Mesodermal cell (in vitro differentiated cells): ENCODE results near the gene GZF1.

Experiments used
- H3K27ac ChIP-seq: 2 replicates; pipeline ENCODE4 v1.7.0; 2013; ENCODE audit warnings: mild to moderate bottlenecking, low read depth, low read length, moderate library complexity; ENCODE audit not compliant: severe bottlenecking
- H3K36me3 ChIP-seq: 2 replicates; pipeline ENCODE4 v1.7.1; 2013; ENCODE audit warnings: mild to moderate bottlenecking, low read length, moderate library complexity; ENCODE audit not compliant: control insufficient read depth, insufficient read depth
- H3K4me1 ChIP-seq: one replicate; pipeline ENCODE4 v1.7.1; 2013; ENCODE audit warnings: mild to moderate bottlenecking, low read length; ENCODE audit not compliant: insufficient read depth, control insufficient read depth, poor library complexity, severe bottlenecking
- H3K4me3 ChIP-seq: 2 replicates; pipeline ENCODE4 v1.7.0; 2013; ENCODE audit warnings: low read length, control low read depth, mild to moderate bottlenecking; ENCODE audit not compliant: insufficient read depth, poor library complexity, severe bottlenecking; ENCODE audit errors: extremely low read depth
- H3K9me3 ChIP-seq: 2 replicates; pipeline ENCODE4 v1.7.1; 2013; ENCODE audit warnings: mild to moderate bottlenecking, low read length, moderate library complexity; ENCODE audit not compliant: control insufficient read depth
- WGBS, 2 experiments: methylation state at CpG; one replicate each; pipeline ENCODE4 v1.1.5; 2013; ENCODE audit warnings: missing lambda C conversion rate in 2 of 2; ENCODE audit not compliant: insufficient coverage in 2 of 2; 5-methylcytosine and 5-hydroxymethylcytosine counted together

The GZF1 gene

DNA sequence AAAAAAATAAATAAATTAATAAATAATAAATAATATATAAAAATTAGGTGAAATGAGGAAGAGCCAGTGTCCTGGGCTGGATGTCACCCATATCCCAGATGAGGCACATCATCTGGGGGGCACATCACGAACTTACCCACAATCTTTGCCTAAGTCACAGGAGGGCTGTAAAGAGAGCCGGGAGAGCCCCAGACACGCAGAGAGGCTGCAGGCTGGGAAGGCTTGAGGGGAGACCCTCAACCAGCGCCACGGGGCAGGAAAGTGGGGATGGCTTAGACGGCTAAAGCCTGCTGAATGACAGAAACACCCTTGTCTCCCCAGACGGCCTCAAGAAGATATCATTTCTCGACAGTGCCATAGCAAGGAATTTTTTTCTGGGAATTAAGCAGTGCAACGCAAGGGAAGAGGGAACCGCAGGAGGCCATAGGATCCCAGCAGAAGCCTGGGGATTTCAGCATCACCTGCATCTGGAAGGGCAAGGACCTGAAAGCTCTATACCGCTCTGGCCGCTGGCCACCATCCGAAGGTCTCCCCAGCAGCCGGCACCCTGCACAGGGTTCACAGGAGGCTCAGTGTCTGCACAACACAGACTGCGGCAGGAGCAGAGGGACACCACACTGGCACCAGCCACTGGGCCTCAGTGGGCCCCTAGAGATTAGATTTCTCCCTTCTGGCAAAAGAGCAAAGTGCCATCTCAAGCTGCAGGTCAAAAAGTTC, 34.2 kb upstream of the GZF1 start:
- Histone ChIP-seq H3K9me3 (no peaks in the 10 kb centered on the region), H3K36me3 (no peaks in the 10 kb centered on the region), H3K27ac (no peak overlapping the region), H3K4me1 (peaks cover 7% of the 10 kb centered on the region), H3K4me3 (no peak overlapping the region)
- 91 to 96% methylated on average over 13 to 15 of the region's 15 CpGs for WGBS, 2 experiments

DNA sequence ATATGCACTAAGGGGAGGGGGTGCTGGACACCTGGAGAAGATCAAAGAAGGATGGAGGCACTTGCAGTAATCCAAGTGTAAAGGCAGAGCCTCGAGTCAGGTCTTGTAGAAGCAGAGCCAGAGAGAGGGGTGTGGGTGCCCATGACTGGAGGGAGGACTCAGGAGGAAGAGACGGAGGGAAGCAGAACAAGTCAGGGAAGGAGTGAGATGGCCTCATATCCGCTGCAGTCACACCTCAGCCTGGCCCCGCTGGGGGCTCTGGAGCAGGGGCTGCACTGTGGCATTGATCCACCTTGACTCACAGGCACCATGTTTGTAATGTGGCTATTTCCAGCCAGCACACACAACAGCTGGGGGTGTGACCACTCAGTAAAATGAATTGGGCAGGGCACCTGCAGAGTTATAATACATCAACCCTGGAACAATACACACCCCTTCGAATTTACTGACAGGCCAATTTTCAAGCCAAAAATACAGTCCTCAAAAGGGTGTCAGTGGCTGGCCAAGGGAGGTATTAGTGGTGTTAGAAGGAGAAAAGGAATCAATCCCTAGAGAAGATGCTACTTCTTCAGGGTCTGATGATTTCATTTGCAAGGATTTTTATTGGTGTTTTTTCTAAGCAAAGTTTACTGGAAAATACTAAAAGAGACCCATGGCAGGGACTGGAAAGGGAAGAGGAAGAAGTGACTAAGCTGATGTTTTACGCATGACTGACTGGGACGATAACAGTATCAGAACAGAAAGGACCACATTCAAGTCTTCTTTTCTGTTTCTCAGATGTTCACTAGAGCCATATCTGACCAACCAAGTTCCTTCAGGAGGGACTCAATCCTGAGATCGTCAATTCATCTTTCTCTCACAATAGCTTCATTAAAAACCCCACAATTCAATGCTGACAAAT, 30.3 kb upstream of the GZF1 start:
- Histone ChIP-seq H3K27ac (no peak overlapping the region), H3K4me1 (peaks cover 7% of the 10 kb centered on the region), H3K4me3 (no peak overlapping the region), H3K9me3 (no peaks in the 10 kb centered on the region), H3K36me3 (no peaks in the 10 kb centered on the region)
- WGBS, 2 experiments, result 84 to 93% methylated on average over 6 to 7 of the region's 8 CpGs

DNA sequence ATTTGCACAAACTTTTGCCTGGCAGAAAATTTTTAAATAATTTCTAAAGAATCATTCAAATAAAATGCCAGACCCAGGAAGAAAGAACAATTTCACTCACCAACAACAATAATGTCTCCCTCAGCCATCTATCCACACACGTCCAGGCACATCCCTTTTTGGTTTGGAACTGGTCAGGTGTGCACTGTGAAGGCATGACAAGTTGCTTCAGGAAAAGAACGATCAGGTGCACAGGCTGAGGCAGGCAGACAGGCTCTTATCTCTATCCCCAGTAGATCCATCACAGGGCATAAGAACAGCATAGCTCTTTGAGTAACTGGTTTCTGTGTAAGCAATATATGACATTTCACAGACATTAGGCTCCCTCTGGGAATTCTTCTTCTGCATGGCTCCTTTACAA, 29.5 kb upstream of the GZF1 start:
- WGBS, 2 experiments, result 90 to 100% methylated on average over 1 to 2 of the region's 2 CpGs
- no peaks in the 10 kb centered on the region for H3K9me3 ChIP-seq

DNA sequence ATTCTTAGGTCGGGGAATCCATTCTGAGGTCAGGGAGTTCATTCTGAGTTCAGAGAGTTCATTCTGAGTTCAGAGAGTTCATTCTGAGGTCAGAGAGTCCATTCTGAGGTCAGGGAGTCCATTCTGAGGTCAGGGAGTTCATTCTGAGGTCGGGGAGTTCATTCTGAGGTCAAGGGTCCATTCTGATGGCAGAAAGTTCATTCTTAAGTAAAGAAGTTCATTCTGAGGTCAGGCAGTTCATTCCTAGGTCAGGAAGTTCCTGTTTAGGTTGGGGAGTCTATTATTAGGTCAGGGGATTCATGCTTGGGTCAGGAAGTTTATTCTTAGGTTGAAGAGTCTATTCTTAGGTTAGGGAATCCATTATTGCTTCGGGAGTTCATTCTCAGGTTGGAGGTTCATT, 27.9 kb upstream of the GZF1 start:
- 70 to 77% methylated on average over 3 of the region's 3 CpGs for WGBS, 2 experiments
- Histone ChIP-seq H3K9me3 (no peaks in the 10 kb centered on the region), H3K4me1 (peaks cover 7% of the 10 kb centered on the region), H3K4me3 (no peak overlapping the region), H3K36me3 (no peaks in the 10 kb centered on the region), H3K27ac (no peak overlapping the region)

More for the DNA sequence above, 29.5 kb upstream of the GZF1 start:
- peaks cover 7% of the 10 kb centered on the region for H3K4me1 ChIP-seq
- H3K27ac ChIP-seq, result no peak overlapping the region
- H3K36me3 ChIP-seq, result no peaks in the 10 kb centered on the region
- no peak overlapping the region for H3K4me3 ChIP-seq

DNA sequence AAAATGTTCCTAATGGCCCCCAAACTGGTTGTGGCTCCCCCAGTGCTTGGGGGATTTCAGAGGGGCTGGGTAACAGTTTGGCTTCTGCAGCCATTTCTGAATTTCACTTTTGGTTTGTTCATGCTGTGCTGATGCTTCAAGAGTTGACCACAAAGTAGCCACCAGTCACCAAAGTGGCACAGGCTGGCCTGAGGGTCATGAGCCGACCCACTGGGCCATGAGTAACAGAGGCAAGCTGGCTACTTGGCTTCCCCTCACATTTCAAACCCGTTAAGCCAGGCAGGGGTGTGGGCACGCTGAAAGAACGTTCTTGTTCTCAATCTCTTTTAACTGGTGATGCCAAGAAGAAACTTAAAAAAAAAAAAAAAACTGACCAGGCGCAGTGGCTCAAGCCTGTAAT, 26.5 kb upstream of the GZF1 start:
- WGBS, 2 experiments, result 90 to 98% methylated on average over 2 to 4 of the region's 5 CpGs
- Histone ChIP-seq H3K4me3 (no peak overlapping the region), H3K27ac (no peak overlapping the region), H3K4me1 (peaks cover 11% of the 10 kb centered on the region), H3K36me3 (no peaks in the 10 kb centered on the region), H3K9me3 (no peaks in the 10 kb centered on the region)

DNA sequence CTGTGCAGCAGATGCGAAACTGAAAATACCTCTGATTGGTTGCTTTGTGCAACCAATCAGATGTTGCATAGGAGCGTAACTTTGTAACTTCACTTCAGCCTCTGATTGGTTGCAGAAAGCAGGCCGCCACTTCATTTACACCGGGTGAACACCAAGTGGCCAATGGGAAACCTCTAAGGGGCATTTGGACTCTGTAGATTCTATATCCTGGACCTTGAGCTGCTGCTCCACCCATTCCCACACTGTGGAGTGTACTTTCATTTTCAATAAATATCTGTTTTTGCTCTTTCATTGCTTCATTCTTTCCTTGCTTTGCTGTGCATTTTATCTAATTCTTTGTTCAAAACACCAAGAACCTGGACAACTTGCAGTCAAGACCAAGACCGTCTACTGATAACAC, 25.5 kb upstream of the GZF1 start:
- no peak overlapping the region for H3K27ac ChIP-seq
- no peak overlapping the region for H3K4me3 ChIP-seq
- H3K9me3 ChIP-seq, result no peaks in the 10 kb centered on the region
- 94 to 100% methylated on average over 4 to 5 of the region's 5 CpGs for WGBS, 2 experiments
- H3K4me1 ChIP-seq, result peaks cover 11% of the 10 kb centered on the region
- H3K36me3 ChIP-seq, result no peaks in the 10 kb centered on the region

DNA sequence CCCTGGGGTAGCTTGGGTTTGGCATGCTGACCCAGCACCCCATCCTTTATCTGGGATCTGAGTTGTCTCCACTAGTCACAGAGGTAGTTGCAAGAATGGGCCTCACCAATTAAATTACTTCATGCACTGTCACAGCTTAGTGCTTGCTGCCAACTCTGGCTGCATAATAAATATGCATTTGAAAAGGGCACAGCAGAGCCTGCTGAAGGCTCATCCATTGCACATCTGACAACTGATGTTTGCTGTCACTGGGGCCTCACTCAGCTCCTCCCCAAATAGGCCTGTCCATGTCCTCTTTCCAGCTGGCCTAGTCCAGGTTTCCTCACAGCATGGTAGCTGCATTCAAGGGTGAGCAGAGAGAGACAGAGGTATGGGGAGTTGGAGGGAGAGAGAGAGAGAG, 24.7 kb upstream of the GZF1 start:
- Histone ChIP-seq H3K9me3 (no peaks in the 10 kb centered on the region), H3K4me1 (peaks cover 4% of the 10 kb centered on the region), H3K4me3 (no peak overlapping the region), H3K27ac (no peak overlapping the region), H3K36me3 (no peaks in the 10 kb centered on the region)

DNA sequence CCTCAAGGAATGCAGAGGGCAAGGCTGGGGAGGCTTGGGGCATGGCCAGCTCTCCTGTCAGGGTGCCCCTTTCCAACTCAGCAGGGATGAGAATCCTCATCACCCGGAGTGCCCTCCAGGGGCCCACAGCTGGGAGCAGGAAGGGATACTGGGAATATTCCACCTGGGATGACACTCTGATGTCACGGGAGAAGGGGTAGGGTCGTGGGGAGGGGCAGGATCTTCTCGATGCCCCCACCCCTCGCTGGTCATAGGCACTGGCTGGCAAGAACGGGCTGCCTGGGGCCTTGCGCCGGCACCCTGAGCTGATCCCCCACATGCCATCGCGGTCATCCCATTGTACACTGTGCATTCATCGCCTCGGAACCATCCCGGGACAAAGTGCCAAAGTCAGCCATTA, 22.0 kb upstream of the GZF1 start:
- H3K4me1 ChIP-seq, result peaks cover 9% of the 10 kb centered on the region
- H3K4me3 ChIP-seq, result no peak overlapping the region
- 88 to 97% methylated on average over 11 to 13 of the region's 13 CpGs for WGBS, 2 experiments
- H3K9me3 ChIP-seq, result no peaks in the 10 kb centered on the region
- no peaks in the 10 kb centered on the region for H3K36me3 ChIP-seq
- H3K27ac ChIP-seq, result no peak overlapping the region

DNA sequence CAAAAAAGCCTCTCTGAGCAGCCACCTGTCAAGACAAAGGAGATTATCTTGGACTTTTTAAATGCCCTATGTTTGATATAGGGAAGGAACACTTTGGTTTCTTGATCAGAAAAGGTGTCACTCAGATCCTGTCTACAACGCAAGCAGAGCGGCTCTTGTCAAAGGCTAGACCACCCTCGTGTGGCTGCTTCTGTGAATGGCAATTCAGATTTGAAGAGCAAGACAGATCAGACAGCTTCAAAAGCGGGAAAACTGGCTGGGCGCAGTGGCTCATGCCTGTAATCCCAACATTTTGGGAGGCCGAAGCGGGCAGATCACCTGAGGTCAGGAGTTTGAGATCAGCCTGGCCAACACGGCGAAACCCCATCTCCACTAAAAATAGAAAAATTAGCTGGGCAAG, 21.5 kb upstream of the GZF1 start:
- H3K4me3 ChIP-seq, result no peak overlapping the region

DNA sequence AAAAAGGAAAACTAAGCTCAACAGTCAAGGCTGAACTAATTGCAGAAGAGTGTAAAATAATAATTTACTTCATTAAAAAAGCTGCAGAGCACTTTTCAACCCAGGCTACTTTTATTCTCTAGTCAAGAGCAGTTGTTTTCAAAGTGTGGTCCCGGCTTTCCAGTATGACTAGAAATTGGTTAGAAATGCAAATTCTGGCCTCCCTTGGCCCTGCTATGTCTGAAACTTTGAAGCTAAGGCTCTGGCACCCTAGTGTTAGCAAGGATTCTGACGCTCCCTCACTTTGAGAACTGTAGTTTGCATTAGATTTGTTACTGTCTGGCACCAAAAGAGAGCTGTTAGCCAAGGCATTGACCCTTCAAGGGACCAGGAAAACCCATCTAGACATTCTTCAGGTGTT, 20.9 kb upstream of the GZF1 start:
- peaks cover 9% of the 10 kb centered on the region for H3K4me1 ChIP-seq
- no peak overlapping the region for H3K27ac ChIP-seq
- no peaks in the 10 kb centered on the region for H3K36me3 ChIP-seq
- no peaks in the 10 kb centered on the region for H3K9me3 ChIP-seq
- no peak overlapping the region for H3K4me3 ChIP-seq
- 45 to 83% methylated on average over 1 to 2 of the region's 2 CpGs for WGBS, 2 experiments

More for the DNA sequence above, 21.5 kb upstream of the GZF1 start:
- Histone ChIP-seq H3K4me1 (peaks cover 9% of the 10 kb centered on the region), H3K9me3 (no peaks in the 10 kb centered on the region), H3K27ac (no peak overlapping the region), H3K36me3 (no peaks in the 10 kb centered on the region)
- 38 to 48% methylated on average over 7 to 8 of the region's 9 CpGs for WGBS, 2 experiments

DNA sequence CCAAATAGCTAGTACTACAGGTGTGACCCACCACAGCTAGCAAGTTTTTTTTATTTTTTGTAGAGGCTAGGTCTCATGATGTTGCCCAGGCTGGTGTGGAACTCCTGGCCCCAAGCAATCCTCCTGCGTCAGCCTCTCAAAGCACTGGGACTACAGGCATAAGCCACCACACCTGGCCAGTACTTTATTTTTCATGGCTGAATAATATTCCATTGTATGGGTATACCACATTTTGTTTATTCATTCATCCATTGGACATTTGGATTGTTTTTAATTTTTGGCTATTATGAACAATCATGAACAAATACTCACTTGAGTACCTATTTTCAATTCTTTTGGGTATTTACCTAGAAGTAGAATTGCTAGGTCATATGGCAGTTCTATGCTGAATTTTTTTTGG, 18.4 kb upstream of the GZF1 start:
- no peak overlapping the region for H3K27ac ChIP-seq
- 100% methylated on average over 1 of the region's 1 CpG; no CpG with 5 or more reads in 1 of the 2 experiments for WGBS, 2 experiments
- H3K9me3 ChIP-seq, result no peaks in the 10 kb centered on the region
- no peak overlapping the region for H3K4me3 ChIP-seq
- peaks cover 10% of the 10 kb centered on the region for H3K4me1 ChIP-seq
- no peaks in the 10 kb centered on the region for H3K36me3 ChIP-seq
